ENCODE measurements around the gene ASB10.

Gene ASB10

GRCh38 chr7:151195616-151196450, 8.8 kb upstream of the ASB10 start:
- no peaks in the 10 kb centered on the region for H3F3A ChIP-seq (ENCODE audit: insufficient read depth)
- no peaks in the 10 kb centered on the region for H3K9me2 ChIP-seq (replicated peaks; ENCODE audit: insufficient read depth, low read length)
- no peak overlapping the region for H3K27ac ChIP-seq (ENCODE audit: low read depth, low read length)
- no peaks in the 10 kb centered on the region for H3K27me3 ChIP-seq (ENCODE audit: low read length)
- H3K4me3 ChIP-seq (ENCODE audit: insufficient read depth, low read length, poor library complexity, severe bottlenecking), result no peak overlapping the region
- no peaks in the 10 kb centered on the region for H4K20me1 ChIP-seq (ENCODE audit: low read depth, low read length)
- H3K4me2 ChIP-seq (ENCODE audit: low read depth, low read length, poor library complexity, severe bottlenecking), result no peak overlapping the region
- no peak overlapping the region for H3K9ac ChIP-seq (ENCODE audit: low read length)
- H3K9me3 ChIP-seq (ENCODE audit: insufficient read depth, low read length), result no peaks in the 10 kb centered on the region
- no peaks in the 10 kb centered on the region for H3K36me3 ChIP-seq (ENCODE audit: low read length)
- TF ChIP-seq EZH2phosphoT487 (conservative IDR thresholded peaks at IDR 0.05; ENCODE audit: low read length), result no peak
- TF ChIP-seq CTCF (IDR thresholded peaks at IDR 0.05; ENCODE audit: insufficient read depth, low read length, poor library complexity, severe bottlenecking), result no peak
- H3K79me2 ChIP-seq (ENCODE audit: insufficient read depth, low read length), result no peaks in the 10 kb centered on the region
- no peak overlapping the region for H2AFZ ChIP-seq (ENCODE audit: low read depth, low read length, severe bottlenecking)

- no peak overlapping the region for H2AFZ ChIP-seq (ENCODE audit: low read depth, low read length, severe bottlenecking)
- H3F3A ChIP-seq (ENCODE audit: insufficient read depth), result no peaks in the 10 kb centered on the region
- no peaks in the 10 kb centered on the region for H3K27me3 ChIP-seq (ENCODE audit: low read length)
- TF ChIP-seq CTCF (IDR thresholded peaks at IDR 0.05; ENCODE audit: insufficient read depth, low read length, poor library complexity, severe bottlenecking), result no peak
- TF ChIP-seq EZH2phosphoT487 (conservative IDR thresholded peaks at IDR 0.05; ENCODE audit: low read length), result no peak
- H3K9me3 ChIP-seq (ENCODE audit: insufficient read depth, low read length), result no peaks in the 10 kb centered on the region
- H3K79me2 ChIP-seq (ENCODE audit: insufficient read depth, low read length), result no peaks in the 10 kb centered on the region
- H3K4me2 ChIP-seq (ENCODE audit: low read depth, low read length, poor library complexity, severe bottlenecking), result no peak overlapping the region
- no peak overlapping the region for H3K27ac ChIP-seq (ENCODE audit: low read depth, low read length)
- H3K4me3 ChIP-seq (ENCODE audit: insufficient read depth, low read length, poor library complexity, severe bottlenecking), result no peak overlapping the region
- no peaks in the 10 kb centered on the region for H3K36me3 ChIP-seq (ENCODE audit: low read length)
- no peaks in the 10 kb centered on the region for H3K9me2 ChIP-seq (replicated peaks; ENCODE audit: insufficient read depth, low read length)
- H4K20me1 ChIP-seq (ENCODE audit: low read depth, low read length), result no peaks in the 10 kb centered on the region
- H3K9ac ChIP-seq (ENCODE audit: low read length), result no peak overlapping the region
These were observed 7.1 kb upstream of the ASB10 start for GRCh38 chr7:151194188-151194587.

DNA sequence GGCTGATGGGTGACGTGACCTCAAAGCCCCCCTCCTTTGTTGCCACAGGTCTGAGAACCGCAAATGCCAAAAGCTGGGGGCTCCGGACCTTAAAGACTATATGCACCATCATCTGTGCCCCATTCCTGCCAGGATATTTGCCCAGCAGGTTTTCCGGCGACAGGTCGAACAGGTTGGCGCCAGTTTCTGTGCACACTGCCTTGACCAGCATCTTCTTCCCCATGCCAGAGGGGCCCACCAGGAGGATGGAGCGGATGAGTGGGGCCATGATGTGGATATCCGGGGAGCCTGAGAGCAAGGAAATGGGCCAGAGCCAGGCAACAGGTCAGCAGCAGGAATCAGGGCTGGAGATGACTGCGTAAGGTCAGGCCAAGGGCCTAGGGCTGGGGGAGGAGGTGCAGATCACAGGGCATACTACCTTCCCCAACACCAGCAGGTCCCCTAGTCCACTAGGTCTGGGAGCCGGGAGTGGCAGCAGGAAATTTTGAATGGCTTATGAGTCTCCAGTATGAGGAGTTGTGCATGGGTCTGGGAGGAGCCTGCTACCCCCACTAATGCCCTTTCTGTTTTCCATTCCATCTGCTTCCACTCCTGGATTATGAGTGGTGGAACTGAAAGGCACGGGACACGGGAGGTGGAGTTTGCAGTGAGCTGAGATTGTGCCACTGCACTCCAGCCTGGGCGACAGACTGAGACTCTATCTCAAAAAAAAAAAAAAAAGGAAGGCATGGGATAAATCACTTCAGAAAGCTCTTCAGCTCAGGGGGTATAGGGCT, 6.3 kb upstream of the ASB10 start:
- Histone ChIP-seq H3K27me3 (ENCODE audit: low read length) (no peaks in the 10 kb centered on the region), H3K9me2 (replicated peaks; ENCODE audit: insufficient read depth, low read length) (no peaks in the 10 kb centered on the region), H2AFZ (ENCODE audit: low read depth, low read length, severe bottlenecking) (no peak overlapping the region), H3K27ac (ENCODE audit: low read depth, low read length) (no peak overlapping the region), H3K4me2 (ENCODE audit: low read depth, low read length, poor library complexity, severe bottlenecking) (no peak overlapping the region), H3K9me3 (ENCODE audit: insufficient read depth, low read length) (no peaks in the 10 kb centered on the region), H3K4me3 (ENCODE audit: insufficient read depth, low read length, poor library complexity, severe bottlenecking) (no peak overlapping the region), H3F3A (ENCODE audit: insufficient read depth) (no peaks in the 10 kb centered on the region), H4K20me1 (ENCODE audit: low read depth, low read length) (no peaks in the 10 kb centered on the region), H3K9ac (ENCODE audit: low read length) (no peak overlapping the region), H3K36me3 (ENCODE audit: low read length) (no peaks in the 10 kb centered on the region), H3K79me2 (ENCODE audit: insufficient read depth, low read length) (no peaks in the 10 kb centered on the region)
- TF ChIP-seq EZH2phosphoT487 (conservative IDR thresholded peaks at IDR 0.05; ENCODE audit: low read length) (no peak), CTCF (IDR thresholded peaks at IDR 0.05; ENCODE audit: insufficient read depth, low read length, poor library complexity, severe bottlenecking) (no peak)

Data from SU-DHL-6 (cell line).